Measurements from ENCODE around the gene GPR107.

GPR107 gene

DNA sequence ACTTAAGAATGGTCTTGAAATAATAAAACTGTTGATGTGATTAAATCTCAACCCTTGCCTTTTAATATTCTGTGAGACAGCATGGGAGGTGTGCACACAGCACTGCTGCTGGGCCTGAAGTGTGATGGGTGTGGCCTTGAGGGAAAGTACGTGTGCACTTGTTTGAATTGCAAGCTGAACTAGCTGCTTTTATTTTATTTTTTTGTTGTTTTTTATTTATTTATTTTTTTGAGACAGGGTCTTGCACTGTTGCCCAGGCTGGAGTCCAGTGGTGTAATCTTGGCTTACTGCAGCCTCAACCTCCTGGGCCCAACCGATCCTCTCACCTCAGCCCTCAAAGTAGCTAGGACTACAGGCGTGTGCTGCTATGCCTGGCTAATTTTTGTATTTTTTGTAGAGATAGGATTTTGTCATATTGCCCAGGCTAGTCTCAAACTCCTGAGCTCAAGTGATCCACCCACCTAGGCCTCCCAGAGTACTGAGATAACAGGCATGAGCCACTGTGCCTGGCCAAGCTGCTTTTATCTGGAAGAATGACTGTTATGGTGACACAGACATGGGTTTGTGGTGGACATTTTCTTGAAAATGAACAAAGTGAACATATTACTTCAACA, 58.9 kb downstream of the GPR107 start:
- no peak for DNase-seq

DNA sequence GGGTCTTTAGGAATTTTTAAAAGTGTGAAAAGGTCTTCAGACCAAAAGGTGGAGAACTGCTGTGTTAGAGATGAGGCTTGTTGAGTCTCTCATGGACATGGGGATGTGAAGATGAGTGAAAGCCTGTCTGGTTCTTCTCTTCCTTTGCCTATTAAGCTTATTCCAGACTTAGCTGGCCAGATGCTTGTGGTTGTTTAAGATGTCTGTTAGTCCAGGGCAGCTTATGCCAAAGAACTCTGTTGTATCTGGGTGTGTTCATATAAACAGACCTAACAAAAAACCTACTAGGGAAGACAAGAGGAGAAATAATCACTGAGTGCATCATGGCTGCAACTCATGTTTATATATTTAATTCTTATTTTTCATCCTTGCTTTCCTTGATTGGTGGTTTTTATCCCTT, 61.0 kb downstream of the GPR107 start:
- no peak for DNase-seq

DNA sequence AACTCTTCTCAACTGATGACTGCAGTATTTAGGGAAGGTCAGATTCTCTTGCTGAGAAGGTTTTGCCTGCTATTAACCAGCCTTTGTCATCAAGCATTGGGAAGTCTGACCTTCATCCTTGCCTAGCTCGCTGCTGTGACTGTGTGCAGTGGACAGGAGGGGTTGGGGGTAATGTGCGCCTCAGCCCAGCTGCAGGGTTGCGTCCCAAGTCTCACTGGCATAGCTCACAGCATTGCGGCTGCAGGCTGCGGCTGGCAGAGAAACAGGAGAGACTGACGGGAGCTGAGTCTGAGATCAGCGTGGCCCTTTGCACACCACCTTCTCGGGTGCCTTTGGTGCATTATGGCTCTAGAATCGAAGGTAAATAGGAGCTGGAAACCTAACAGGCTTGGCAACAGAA, 62.6 kb downstream of the GPR107 start:
- no peak for DNase-seq

DNA sequence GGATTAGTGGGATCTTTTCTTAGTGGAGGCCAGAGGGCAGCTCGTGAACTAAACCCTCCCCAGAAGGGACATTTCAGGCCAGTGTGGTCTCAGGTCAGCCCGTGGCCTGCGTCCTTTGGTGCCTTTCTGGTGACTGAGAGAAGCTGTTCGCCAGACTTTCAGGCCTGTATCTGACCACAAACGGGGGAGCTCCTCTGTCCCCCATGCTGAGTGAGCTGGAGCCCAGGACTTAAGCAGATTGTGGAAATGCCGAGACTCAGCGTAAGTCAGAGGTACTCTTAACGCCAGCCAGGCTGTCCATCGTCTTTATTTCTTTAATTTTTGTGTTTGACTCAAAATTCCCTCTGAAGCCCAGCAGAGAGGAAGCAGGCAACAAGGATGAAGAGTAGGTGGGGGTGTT, 63.7 kb downstream of the GPR107 start:
- no peak for DNase-seq

DNA sequence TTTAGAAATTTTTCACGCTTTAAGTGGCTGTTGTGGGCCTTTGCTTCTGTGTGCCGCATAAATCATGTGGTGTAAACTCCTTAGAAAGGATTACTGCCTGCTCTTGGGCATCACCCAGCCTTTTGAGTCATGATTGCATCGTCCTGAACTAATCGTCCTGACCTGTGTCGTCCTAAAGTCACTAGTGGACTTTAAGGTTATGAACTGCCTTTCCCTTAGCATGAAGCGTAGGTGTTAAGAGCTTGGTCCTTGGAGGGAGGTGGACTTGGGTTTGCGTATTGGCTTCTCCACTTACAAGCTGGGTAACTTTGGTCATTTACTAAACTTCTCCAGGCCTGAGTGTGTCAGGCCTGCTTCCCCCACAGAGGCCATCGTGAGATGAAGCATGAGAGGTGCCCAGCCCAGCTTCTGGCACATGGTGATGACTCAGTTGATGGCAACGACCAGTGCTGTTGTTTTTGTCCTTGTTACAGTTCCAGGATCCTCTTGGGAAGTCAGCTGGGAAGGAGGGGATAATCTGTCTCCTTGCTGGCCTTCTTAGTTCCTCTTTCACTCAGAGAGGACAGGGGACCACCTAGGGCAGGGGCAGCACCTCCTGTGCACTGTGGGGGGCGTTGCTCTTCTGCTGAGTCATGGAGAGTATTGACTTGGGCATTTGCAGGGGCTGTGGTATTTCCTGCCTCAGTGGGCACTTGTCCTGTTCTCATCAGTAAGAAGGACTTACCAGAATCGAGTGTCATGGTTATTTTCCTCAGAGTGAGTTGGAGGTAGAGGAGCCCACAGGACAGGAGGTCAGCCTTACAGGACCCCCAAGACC, 64.3 kb downstream of the GPR107 start:
- no peak for DNase-seq

DNA sequence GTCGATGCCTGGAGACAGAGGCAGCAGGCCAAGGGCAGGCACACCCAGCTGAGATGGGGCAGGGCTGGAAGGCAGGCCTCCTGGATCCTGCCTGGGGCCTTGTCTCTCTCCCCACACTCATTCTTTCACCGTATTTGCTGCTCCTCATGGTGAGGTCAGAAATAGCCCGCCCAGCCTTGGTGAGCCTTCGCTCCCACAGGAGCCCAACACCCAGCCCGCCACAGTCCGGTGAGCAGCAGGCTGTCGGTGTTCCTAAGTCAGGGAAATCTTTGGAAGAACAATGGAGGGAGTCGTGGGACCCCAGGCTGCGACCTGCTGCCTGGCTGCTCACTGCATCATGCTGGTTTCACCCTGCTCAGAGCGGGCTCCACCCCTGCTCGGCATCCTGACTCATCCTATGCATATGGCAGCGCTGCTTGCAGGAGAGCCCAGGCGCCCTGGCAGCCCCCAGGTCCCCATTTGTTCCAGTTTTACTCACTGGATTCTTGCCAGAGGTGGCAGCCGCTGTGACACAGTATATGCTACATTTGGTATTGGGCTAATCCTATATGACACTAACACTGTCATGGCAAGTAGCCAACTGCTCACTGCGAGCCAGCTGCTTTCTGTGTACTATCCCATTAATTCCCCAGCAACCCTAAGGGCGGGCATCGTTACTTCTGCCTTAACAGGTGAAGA, 65.3 kb downstream of the GPR107 start:
- peak; percentile 93 for DNase-seq

DNA sequence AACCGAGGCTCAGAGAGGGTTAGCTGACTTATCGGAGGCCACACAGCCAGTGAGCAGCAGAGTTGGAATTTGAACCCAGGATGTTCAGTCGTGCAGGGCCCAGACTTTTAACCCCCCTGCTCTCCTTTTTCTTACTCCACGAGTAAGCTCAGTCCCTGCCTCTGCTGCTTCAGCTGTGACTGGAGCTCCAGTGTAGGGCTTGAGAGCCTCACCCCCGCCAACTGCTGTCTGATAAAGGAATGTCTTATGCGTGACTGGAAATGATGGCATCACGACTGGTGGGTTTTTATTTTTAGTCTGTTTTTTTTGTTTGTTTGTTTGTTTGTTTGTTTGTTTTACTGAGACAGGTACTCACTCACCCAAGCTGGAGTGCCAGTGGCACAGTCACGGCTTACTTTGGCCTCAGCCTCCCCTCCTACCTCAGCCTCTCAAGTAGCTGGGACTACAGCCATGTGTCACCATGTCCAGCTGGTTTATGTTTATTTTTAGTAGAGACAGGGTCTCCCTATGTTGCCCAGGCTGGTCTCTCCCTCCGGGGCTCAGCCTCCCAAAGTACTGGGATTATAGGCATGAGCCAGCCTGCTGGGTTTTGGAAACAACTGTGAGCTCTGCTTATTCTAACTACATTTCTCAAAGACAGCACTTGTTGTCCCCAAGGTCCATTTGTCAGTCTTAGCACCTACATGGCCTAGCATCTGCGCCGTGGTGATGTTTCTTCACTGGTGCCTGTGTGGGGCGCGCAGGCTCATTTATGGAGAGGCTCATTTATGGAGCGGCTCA, 66.0 kb downstream of the GPR107 start:
- no peak for DNase-seq

DNA sequence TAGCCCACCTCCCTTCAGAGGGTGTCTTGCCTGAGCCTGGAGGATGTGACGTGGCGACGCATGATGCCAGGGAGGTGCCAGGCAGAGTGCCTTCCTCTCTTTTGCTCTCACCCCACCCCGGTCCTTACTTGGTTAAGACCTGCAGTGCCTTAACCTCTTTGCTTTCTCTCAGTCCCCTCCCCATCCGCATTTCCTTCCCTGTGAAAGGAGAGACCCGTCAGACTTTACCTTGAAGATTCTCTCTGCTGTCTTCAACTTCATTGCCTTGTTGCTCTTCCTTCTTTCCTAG, 66.5 kb downstream of the GPR107 start:
- no peak for DNase-seq

DNA sequence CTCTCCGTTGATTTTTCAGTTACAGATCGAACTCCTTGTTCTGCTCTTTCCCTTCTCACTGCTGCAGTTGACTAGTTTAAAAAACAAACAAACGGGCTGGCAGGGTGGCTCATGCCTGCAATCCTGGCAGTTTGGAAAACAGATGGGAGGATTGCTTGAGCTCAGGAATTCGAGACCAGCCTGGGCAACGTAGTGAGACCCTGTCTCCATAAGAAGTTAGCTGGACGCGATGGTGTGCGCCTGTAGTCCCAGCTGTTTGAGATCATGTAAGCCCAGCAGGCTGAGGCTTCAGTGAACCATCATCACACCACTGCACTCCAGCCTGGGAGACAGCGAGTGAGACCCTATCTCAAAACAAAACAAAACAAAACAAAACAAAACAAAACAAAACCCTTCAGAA, 67.1 kb downstream of the GPR107 start:
- no peak for DNase-seq

DNA sequence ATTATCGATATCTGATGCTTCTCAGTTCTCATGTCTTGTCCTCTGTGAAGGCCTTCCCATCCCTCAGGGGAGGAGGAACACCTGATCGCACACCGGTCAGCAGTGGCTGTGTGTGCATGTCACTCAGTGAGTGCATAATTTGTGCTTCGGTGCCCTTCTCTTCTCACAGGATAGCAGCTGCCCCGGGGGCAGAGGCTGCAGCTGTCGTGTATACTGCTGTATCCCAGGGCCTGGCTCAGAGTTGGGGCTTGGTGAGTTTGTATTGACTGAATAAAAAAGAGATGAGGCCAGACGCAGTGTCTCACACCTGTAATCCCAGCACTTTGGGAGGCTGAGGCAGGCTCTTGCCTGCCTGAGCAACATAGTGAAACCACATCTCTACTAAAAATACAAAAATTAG, 68.8 kb downstream of the GPR107 start:
- DNase-seq: no peak

DNA sequence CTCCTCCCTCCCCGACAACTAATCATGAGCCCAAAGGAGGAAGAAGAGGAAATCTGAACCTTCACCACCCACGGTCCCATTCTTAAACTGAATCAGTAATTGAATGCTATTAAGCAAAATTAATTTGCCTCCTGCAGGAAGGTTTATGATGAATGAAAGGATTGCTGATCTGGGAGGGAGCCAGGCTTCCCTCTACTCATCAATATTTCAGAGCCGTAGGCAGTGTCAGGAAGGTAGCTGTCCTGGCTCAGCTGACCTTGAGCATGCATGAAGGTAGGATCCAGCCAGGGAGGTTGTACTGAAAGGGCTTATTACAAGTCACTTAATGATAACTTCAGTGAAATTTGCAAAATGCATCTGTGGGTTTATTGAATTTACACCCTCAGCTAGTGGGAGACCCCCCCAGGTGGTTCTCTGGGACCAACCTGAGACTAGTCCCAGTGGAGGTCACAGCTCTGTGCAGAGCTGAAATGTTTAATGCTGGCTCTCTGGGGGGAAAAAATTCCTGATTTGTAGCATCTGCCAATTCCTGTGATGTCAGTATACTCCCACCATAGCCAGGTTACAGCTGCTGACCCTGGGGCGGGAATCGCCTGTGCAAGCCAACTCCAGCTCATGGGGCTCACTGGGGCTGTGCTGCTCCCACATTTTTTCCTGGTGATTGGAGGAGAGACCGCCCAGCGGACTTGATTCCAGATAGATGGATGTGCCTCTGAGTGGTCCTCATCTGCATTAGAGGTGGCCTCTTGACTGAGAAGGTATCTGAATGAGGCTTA, 70.6 kb downstream of the GPR107 start:
- no peak for DNase-seq

DNA sequence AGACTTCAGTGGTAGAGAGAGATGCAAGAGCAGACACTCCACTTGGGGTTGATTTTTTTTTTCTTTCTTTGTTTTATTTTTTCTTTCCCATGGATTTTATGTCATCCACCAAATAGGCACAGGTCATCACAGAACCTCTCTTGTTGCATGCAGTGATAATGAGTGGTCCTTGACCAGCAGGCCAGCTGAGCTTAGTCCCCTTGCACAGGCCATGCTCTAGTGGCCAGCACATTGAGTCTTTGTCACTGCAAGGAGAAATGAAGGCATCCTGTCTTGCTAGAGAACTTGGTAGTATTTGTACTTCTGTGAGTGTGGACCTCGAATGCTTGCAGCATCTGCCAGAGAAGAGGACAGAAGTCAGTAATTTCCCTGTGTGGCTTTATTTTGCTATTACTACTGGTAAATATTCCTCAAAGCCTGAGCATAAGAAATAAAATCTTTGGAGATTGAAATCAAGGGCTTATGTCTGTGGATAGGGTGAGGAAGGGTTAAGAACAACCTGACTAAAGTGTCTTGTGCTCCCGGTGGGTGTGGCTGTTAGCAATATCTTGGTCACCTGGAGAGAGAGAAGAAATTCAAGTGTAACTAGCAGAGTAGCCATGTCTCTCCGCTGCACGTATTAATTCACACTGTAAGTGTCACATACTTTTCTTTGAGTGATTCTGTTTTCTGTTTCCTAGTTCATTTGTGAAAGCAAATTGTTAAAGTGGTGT, 73.2 kb downstream of the GPR107 start:
- no peak for DNase-seq

DNA sequence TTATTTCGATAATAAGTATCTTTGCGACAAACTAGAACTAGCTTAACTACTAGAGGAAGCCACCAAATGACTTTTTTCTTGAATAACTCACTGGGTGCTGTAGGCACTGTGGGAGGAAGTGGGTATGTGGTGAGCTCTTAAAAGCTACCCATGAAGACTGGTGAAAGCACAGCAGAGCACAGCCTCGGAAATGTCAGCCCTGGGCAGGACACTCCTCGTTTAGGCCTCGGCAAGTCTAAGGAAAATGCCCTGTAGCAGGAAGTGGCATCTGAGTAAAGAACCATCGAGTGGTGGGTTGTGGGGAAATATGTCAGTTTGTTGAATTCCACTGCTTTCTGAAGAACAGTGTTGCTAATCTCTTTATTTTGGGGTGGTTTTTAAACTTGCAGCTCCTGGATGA, 74.5 kb downstream of the GPR107 start:
- DNase-seq: no peak

DNA sequence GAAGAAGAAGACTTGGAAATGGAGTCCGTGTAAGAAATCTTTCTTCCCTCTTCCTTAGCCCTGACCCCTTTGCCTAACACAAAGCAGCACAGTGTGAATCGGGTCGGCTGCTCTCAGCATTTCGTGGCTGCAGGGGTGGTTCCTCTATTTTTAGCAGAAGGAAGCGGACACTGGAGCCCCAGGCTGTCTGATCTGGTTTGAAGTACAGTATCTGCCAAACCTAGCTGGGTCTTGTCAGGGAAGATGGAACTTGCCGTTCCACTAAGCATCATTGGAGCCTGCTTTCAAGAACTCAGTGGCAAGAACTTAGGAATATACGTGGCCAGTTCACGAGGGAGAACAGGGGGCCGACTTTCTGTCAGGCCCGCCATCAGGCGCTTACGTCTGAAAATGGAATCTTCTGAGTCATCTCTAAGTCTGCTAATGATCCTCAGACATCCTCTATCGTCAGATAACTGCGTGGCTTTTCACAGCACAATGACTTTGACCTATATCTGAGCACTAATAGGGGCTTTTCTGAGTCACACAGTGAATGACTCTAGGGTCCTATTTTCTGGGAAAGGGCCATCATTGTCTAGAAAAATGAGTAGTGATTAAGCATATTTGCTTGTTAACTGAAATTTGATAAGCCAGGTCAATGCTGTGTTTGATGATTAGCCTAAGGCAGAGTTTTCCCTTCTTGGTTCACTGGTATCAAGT, 75.2 kb downstream of the GPR107 start:
- DNase-seq: no peak

DNA sequence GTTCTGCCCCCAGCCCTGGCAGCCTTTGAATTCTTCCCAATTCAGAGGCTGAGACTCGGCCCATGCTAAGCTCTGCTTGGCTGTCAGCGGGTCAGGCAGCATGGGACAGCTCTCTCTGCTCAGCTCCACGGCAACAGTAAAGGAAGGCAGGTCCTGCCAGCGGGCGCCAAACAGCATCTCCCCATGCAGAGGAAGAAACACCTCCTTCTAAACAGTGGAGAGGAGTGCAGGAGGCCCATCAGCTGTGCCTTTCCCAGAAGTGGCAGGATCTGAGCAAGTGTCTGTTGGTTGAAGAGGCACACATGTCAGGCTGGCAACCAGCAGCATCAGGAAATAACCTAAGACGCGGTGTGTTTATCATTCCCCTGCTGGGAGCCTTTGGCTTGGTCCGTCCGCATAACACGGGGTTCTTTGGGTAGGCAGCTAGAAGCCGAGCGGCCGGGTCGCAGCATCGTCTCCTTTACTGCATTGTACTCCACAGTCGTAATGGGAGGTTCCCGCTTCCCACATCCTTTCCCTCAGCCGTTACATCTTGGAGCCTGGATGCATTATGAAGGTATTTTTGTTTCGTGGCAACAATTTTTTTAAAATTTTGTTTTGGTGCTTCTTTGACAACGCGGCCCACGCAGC, 75.8 kb downstream of the GPR107 start:
- DNase-seq: no peak

DNA sequence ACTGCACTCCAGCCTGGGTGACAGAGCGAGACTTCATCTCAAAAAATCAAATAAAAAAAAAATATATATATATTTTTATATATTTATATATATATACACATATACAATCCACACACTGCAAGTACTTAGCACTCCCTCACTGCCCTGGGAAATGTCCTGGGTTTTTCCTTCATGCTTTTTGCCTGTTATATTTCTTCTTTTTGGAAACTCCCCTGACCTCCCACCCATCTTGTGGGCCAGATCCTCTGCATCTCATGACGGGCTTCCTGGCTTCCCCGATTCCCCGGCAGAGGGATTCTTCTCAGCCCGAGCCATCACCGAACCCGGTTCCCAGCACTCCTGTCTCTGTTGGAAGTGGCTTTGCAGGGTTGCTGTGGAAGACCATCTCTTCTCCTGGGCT, 79.0 kb downstream of the GPR107 start:
- DNase-seq: no peak

DNA sequence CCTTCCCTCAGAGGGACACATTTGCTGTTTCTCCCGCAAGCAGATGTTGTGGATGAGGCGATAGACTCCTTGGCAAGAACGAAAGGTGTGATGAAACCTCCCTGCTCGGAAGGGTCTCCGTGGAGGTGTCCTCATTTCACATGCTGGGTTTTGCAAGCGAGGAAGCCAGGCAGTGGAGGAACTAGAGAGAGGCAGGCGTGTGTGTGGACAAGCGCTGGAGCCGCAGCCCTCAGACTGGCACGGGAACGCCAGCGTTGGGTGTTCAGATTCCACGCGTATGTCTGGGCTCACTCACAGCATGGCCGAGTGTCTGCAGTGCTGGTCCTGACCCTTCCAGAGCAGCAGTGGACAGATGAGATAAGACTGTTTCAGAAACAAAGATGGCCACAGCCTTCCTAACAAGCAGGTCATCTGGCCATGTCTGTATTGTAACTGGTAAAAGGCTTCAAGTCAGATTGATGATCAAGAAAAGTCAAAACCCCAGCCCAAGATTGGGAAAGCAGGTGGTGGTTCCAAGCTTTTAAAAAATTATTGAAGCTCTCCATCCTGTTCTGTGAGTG, 83.5 kb downstream of the GPR107 start:
- no peak for DNase-seq

DNA sequence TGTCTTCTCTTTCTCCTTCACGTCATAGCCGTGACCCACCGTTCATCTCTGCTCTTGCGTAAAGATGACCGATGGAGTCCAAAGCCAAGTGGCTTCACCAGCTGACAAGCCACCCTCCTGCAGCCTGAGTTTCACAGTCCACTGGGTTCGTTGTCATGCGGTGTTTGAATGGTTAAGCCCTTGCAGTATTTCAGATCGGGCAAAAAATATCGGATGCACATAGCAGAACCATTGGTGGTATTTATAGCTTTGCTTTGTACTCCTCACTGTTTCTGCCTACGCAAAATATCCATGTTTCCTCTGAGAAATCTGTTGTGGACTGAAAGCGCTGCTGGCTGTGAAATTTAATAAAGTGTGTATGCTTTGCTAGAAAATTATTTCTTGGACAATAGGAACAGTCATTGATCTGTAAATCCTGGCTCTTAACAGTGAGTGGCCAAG, 84.0 kb downstream of the GPR107 start:
- no peak for DNase-seq

DNA sequence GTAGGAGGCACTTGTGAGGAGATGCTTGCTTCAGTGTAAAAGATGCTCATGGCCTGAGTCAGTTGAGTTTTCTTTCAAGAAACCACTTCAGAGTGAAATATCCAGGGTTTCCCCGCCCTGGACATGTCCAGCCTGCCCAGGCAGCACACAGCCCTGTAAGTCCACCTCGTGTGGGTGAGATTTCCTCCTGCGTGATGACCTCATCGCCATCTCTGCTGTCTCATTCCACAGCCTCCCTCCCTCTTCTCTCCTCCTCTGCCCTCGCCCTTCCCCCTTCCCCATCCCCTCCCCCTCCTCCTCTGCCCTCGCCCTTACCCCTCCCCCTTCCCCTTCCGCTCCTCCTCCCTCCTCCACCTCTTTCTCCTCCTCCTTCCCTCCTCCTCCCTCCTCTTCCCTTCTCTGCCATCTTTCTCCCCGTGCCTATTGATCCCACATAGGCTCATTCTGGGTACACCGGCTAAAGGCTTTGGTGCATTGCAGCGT, 84.5 kb downstream of the GPR107 start:
- DNase-seq: no peak

DNA sequence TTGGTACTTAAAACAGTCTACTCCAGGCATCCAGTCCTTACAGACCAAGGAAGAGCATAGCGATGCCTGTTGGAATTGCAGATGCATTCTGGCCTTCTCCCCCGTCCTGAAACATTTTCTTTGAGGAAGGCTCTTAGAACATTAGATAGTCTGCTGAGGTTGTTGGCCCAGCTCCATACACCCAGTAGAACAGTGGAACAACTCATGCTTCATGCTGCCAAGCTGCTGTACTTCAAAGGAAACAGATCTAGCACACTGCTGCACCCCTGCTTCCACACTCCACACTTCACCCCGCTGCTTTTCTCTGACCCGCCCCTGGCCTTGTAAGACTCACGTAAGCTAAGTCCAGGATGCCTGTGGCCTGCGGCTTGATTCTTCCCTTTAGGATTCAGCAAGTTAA, 85.1 kb downstream of the GPR107 start:
- DNase-seq: no peak

DNA sequence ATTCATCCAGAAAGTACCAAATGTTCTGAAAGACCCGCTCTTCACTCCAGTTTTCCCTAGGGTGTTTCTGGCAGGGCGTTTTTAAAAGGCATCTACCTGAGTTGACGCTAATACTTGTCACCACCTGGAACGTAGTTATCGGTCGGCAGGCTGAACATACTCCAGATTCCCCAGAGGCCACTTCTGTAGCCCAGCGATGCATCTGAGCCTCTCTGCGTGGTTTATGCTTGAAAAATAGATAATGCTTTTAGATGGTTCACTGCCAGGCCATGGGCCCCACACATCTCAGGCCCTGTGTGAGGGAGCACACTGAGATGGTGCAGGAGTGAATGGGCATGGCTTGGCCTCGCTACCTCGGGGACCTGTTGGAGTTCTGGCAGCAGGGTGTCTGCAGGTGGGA, 85.5 kb downstream of the GPR107 start:
- no peak for DNase-seq

All from SHP77 treated with DMSO at 0.1 percent for 48 hours (cell line).